IMR-90 (cell line): ENCODE measurements around the gene PKHD1.

Experiments used
- CTCF ChIP-seq: conservative IDR thresholded peaks from 2 replicates; pipeline ENCODE4 v1.5.1; 2012; ENCODE audit warnings: mild to moderate bottlenecking, low read depth, low read length, improper control_type of control experiment
- MAFK ChIP-seq: IDR thresholded peaks from 2 replicates; pipeline ENCODE4 v1.6.1; 2012; ENCODE audit warnings: low read depth, low read length, improper control_type of control experiment
- POLR2A ChIP-seq: IDR thresholded peaks from 2 replicates; pipeline ENCODE4 v1.6.1; 2012; ENCODE audit warnings: mild to moderate bottlenecking, low read depth, low read length
- RAD21 ChIP-seq: IDR thresholded peaks from 2 replicates; pipeline ENCODE4 v1.6.1; 2012; ENCODE audit warnings: low read length, improper control_type of control experiment
- RCOR1 ChIP-seq: IDR thresholded peaks from 2 replicates; pipeline ENCODE4 v1.6.1; 2012; ENCODE audit warnings: mild to moderate bottlenecking, low read length, improper control_type of control experiment; ENCODE audit not compliant: insufficient replicate concordance
- SMC3 ChIP-seq: fragments of 150-350 bp; IDR thresholded peaks from 2 replicates; pipeline ENCODE4 v1.6.1; 2016; ENCODE audit warnings: low read depth, mild to moderate bottlenecking, antibody characterized with exemption, low read length, moderate library complexity
- TF ChIP-seq, protein P1 (sequence below): fragments of 150-350 bp; IDR thresholded peaks from 2 replicates; pipeline ENCODE4 v1.6.1; 2016; ENCODE audit warnings: low read depth, mild to moderate bottlenecking, low read length, moderate library complexity, borderline replicate concordance

- TF ChIP-seq CTCF (no peak), RAD21 (no peak), POLR2A (no peak), SMC3 (no peak), MAFK (no peak), RCOR1 (no peak)
- TF ChIP-seq, protein P1, sequence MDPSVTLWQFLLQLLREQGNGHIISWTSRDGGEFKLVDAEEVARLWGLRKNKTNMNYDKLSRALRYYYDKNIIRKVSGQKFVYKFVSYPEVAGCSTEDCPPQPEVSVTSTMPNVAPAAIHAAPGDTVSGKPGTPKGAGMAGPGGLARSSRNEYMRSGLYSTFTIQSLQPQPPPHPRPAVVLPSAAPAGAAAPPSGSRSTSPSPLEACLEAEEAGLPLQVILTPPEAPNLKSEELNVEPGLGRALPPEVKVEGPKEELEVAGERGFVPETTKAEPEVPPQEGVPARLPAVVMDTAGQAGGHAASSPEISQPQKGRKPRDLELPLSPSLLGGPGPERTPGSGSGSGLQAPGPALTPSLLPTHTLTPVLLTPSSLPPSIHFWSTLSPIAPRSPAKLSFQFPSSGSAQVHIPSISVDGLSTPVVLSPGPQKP: no peak
These were observed 218.6 kb downstream of the PKHD1 start for GRCh38 chr6:51868591-51869355.
